OCI-LY3 (cell line): ENCODE measurements around the gene MBLAC2.

Experiments
- H2AFZ ChIP-seq: fragments of 200-600, 300-600 bp; shearing (Covaris generic); 2 replicates; pipeline ENCODE4 v1.6.0; 2014; ENCODE audit warnings: antibody characterized with exemption, low read depth, low read length
- H3K27ac ChIP-seq: fragments of 200-600, 300-600 bp; sonication (generic); 2 replicates; pipeline ENCODE4 v1.5.1; 2014; ENCODE audit warnings: mild to moderate bottlenecking, low read length, moderate library complexity, mixed read lengths
- H3K27me3 ChIP-seq: fragments of 200-600, 300-600 bp; sonication (generic); 2 replicates; pipeline ENCODE4 v1.6.1; 2014; ENCODE audit warnings: low read depth, low read length, mixed read lengths
- H3K36me3 ChIP-seq: fragments of 200-600, 300-600 bp; sonication (generic); replicated peaks from 2 replicates; pipeline ENCODE3; 2014; ENCODE audit warnings: low read depth, low read length, mixed read lengths
- H3K4me1 ChIP-seq: fragments of 300-600, 200-600 bp; sonication (generic); 2 replicates; pipeline ENCODE4 v1.6.1; 2014; ENCODE audit warnings: low read length, mixed read lengths
- H3K4me2 ChIP-seq: fragments of 200-600, 300-600 bp; sonication (generic); 2 replicates; pipeline ENCODE4 v1.6.1; 2014; ENCODE audit warnings: low read length, mixed read lengths
- H3K4me3 ChIP-seq: fragments of 300-600, 200-600 bp; sonication (generic); 2 replicates; pipeline ENCODE4 v1.5.1; 2014; ENCODE audit warnings: antibody characterized with exemption, mild to moderate bottlenecking, low read length, moderate library complexity
- H3K79me2 ChIP-seq: fragments of 300-600, 200-600 bp; shearing (Covaris generic); 2 replicates; pipeline ENCODE4 v1.6.1; 2014; ENCODE audit warnings: mild to moderate bottlenecking, low read length, mixed read lengths
- H3K9ac ChIP-seq: fragments of 300-600, 200-600 bp; shearing (Covaris generic); 2 replicates; pipeline ENCODE4 v1.6.0; 2014; ENCODE audit warnings: mild to moderate bottlenecking, low read length, moderate library complexity
- H3K9me3 ChIP-seq: fragments of 200-600, 300-600 bp; shearing (Covaris generic); 2 replicates; pipeline ENCODE4 v1.6.1; 2014; ENCODE audit warnings: low read length, mixed read lengths; ENCODE audit not compliant: insufficient read depth
- H4K20me1 ChIP-seq: fragments of 200-600, 300-600 bp; sonication (generic); 2 replicates; pipeline ENCODE4 v1.6.1; 2016; ENCODE audit warnings: low read length, mixed read lengths; ENCODE audit not compliant: insufficient read depth
- CTCF ChIP-seq: fragments of 200-600, 300-600 bp; sonication (generic); IDR thresholded peaks from 2 replicates; pipeline ENCODE4 v1.5.1; 2014; ENCODE audit warnings: antibody characterized with exemption, low read length, low read depth
- EZH2phosphoT487 ChIP-seq: fragments of 200-600 bp; shearing (Covaris generic); IDR thresholded peaks from 2 replicates; pipeline ENCODE4 v1.6.1; 2018; ENCODE audit warnings: antibody characterized with exemption, mixed run types, low read depth

The MBLAC2 gene

GRCh38 chr5:90510438-90510837 lies 35.9 kb upstream of the MBLAC2 start:
- no peak overlapping the region for H3K27ac ChIP-seq
- no peaks in the 10 kb centered on the region for H4K20me1 ChIP-seq
- no peaks in the 10 kb centered on the region for H3K79me2 ChIP-seq
- TF ChIP-seq CTCF: no peak
- TF ChIP-seq EZH2phosphoT487: no peak
- no peaks in the 10 kb centered on the region for H3K4me1 ChIP-seq
- H3K4me2 ChIP-seq: no peak overlapping the region
- H3K9me3 ChIP-seq: no peaks in the 10 kb centered on the region
- no peaks in the 10 kb centered on the region for H3K36me3 ChIP-seq
- no peaks in the 10 kb centered on the region for H3K27me3 ChIP-seq
- H2AFZ ChIP-seq: no peak overlapping the region
- H3K4me3 ChIP-seq: no peak overlapping the region
- no peak overlapping the region for H3K9ac ChIP-seq

- Histone ChIP-seq H3K36me3 (no peaks in the 10 kb centered on the region), H4K20me1 (no peaks in the 10 kb centered on the region), H3K4me3 (no peak overlapping the region), H2AFZ (no peak overlapping the region), H3K9me3 (no peaks in the 10 kb centered on the region), H3K27ac (no peak overlapping the region), H3K79me2 (no peaks in the 10 kb centered on the region), H3K4me1 (no peaks in the 10 kb centered on the region), H3K27me3 (no peaks in the 10 kb centered on the region), H3K9ac (no peak overlapping the region), H3K4me2 (no peak overlapping the region)
- TF ChIP-seq CTCF: no peak
- no peak for TF ChIP-seq EZH2phosphoT487
Observed at GRCh38 chr5:90506221-90506620, 31.6 kb upstream of the MBLAC2 start.

GRCh38 chr5:90504743-90505142 lies 30.2 kb upstream of the MBLAC2 start:
- no peaks in the 10 kb centered on the region for H4K20me1 ChIP-seq
- no peak overlapping the region for H2AFZ ChIP-seq
- no peak overlapping the region for H3K9ac ChIP-seq
- H3K9me3 ChIP-seq: no peaks in the 10 kb centered on the region
- H3K4me1 ChIP-seq: no peaks in the 10 kb centered on the region
- no peak overlapping the region for H3K4me3 ChIP-seq
- H3K36me3 ChIP-seq: no peaks in the 10 kb centered on the region
- no peak overlapping the region for H3K27ac ChIP-seq
- no peak for TF ChIP-seq CTCF
- TF ChIP-seq EZH2phosphoT487: no peak
- H3K79me2 ChIP-seq: no peaks in the 10 kb centered on the region
- no peak overlapping the region for H3K4me2 ChIP-seq
- no peaks in the 10 kb centered on the region for H3K27me3 ChIP-seq

GRCh38 chr5:90503596-90503995 lies 29.0 kb upstream of the MBLAC2 start:
- H3K36me3 ChIP-seq: no peaks in the 10 kb centered on the region
- TF ChIP-seq EZH2phosphoT487 (no peak), CTCF (no peak)

More at GRCh38 chr5:90503596-90503995, 29.0 kb upstream of the MBLAC2 start:
- no peaks in the 10 kb centered on the region for H3K79me2 ChIP-seq
- H3K9ac ChIP-seq: no peak overlapping the region
- H3K4me1 ChIP-seq: no peaks in the 10 kb centered on the region
- no peaks in the 10 kb centered on the region for H3K27me3 ChIP-seq
- H3K4me3 ChIP-seq: no peak overlapping the region
- H3K27ac ChIP-seq: no peak overlapping the region
- H3K9me3 ChIP-seq: no peaks in the 10 kb centered on the region
- no peak overlapping the region for H3K4me2 ChIP-seq
- H4K20me1 ChIP-seq: no peaks in the 10 kb centered on the region
- H2AFZ ChIP-seq: no peak overlapping the region
